ENCODE data around the gene IL27RA. TPM values are rescaled to one million over a fixed set of nuclear protein-coding genes. Genes with fewer than 3 reads are reported as not detected.

The IL27RA gene
- total and polyA plus RNA-seq, 2 of the 4 experiments (the other 2 are of a cell fraction) = 2.9 to 5.1 TPM

DNA sequence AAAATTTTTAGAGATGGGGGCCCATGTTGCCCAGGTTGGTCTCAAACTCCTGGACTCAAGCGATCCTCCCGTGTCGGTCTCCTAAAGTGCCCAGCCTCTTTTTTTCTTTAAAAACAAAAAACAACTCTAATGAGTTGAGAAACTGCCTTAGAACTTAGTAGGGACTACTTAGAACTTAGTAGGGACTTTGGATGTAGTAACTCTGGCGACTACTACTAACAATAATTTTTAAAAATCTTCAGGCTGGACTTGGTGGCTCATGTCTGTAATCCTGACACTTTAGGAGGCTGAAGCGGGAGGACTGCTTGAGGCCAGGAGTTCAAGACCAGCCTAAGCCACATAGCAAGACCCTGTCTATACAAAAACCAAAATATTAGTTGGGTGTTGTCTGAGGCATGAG is 54.5 kb downstream of the IL27RA start:
- Histone ChIP-seq H3K23ac (ENCODE audit: low read depth, low read length) (no peak overlapping the region), H3K18ac (ENCODE audit: low read depth, low read length) (no peak overlapping the region), H3K9ac (ENCODE audit: low read depth, low read length) (no peak overlapping the region), H3K4me2 (ENCODE audit: low read depth, low read length) (no peak overlapping the region), H3K27ac (ENCODE audit: insufficient read depth, low read length) (no peak overlapping the region), H3K4me1 (ENCODE audit: control insufficient read depth, insufficient read depth, low read length) (peaks cover 6% of the 10 kb centered on the region), H3K36me3 (ENCODE audit: control insufficient read depth, insufficient read depth, low read length) (peaks cover 12% of the 10 kb centered on the region), H2BK120ac (ENCODE audit: low read depth, low read length) (no peak overlapping the region), H3K9me1 (ENCODE audit: insufficient read depth, low read length) (0 out of 2 replicates have a peak, but pooled peaks cover 4% of the 10 kb centered on the region), H2AK9ac (replicated peaks; ENCODE audit: low read depth, low read length, poor library complexity) (no peak overlapping the region), H2AK5ac (ENCODE audit: low read depth, low read length) (no peak overlapping the region), H4K91ac (ENCODE audit: insufficient read depth, low read depth, low read length) (no peak overlapping the region), H4K5ac (ENCODE audit: low read depth, low read length) (no peak overlapping the region), H3K4ac (ENCODE audit: low read depth, low read length) (no peak overlapping the region), H2AFZ (replicated peaks; ENCODE audit: low read length, poor library complexity) (no peak overlapping the region), H2BK20ac (ENCODE audit: low read depth, low read length) (no peak overlapping the region), H3K14ac (replicated peaks; ENCODE audit: low read depth, low read length) (no peak overlapping the region), H3K27me3 (ENCODE audit: control insufficient read depth, insufficient read depth, low read length) (no peaks in the 10 kb centered on the region), H3K9me3 (ENCODE audit: control insufficient read depth, insufficient read depth, low read length) (no peaks in the 10 kb centered on the region), H3K56ac (ENCODE audit: extremely low read depth, insufficient read depth, low read length) (no peak overlapping the region), H2BK15ac (ENCODE audit: low read depth, low read length) (no peak overlapping the region), H4K20me1 (ENCODE audit: insufficient read depth, low read length) (peaks cover 7% of the 10 kb centered on the region), H2BK5ac (ENCODE audit: low read depth, low read length, poor library complexity, severe bottlenecking) (no peak overlapping the region), H4K8ac (ENCODE audit: low read depth in 2 of 2, low read length in 2 of 2) (no peak overlapping the region), H3K4me3 (ENCODE audit: insufficient read depth, low read depth, low read length) (no peak overlapping the region), H3K79me1 (ENCODE audit: low read depth in 1 of 2, low read length in 2 of 2) (peaks cover 6 to 18% of the 10 kb centered on the region in 2 experiments)
- intact Hi-C loops (cut with micrococcal nuclease) (no loop called here), in situ Hi-C loops (cut with MboI; ENCODE audit: low sequenced_read_pairs) (loop anchor here (25.0 kb wide), 1 partner anchor 324 kb away; the partner anchor contains the start of genes C19orf53 and MRI1), dilution Hi-C loops (cut with HindIII; ENCODE audit: low sequenced_read_pairs, unreplicated experiment) (no loop called here)
- ChIA-PET CTCF (no interaction called here), POLR2A (ENCODE audit: unreplicated experiment) (no interaction called here)
- ATAC-seq (ENCODE audit: low read depth) (no peak), DNase-seq (no peak)
- WGBS, 2 experiments (ENCODE audit: extremely low coverage in 2 of 2, insufficient read length in 1 of 2) = no CpG with 5 or more reads among the region's 5 CpGs
- TF ChIP-seq USF2 (IDR thresholded peaks at IDR 0.05; ENCODE audit: low read depth, low read length) = no peak
- TF ChIP-seq POLR2A (IDR thresholded peaks at IDR 0.05; ENCODE audit: low read depth, low read length) = no peak
- TF ChIP-seq CHD1 (IDR thresholded peaks at IDR 0.05; ENCODE audit: low read depth, low read length) = no peak
- TF ChIP-seq CEBPB (IDR thresholded peaks at IDR 0.05; ENCODE audit: low read depth, low read length) = no peak
- no peak for TF ChIP-seq MAZ (IDR thresholded peaks at IDR 0.05; ENCODE audit: borderline replicate concordance, low read depth, low read length)
- no peak for TF ChIP-seq RFX5 (IDR thresholded peaks at IDR 0.05; ENCODE audit: low read depth, low read length)
- TF ChIP-seq MXI1 (IDR thresholded peaks at IDR 0.05; ENCODE audit: borderline replicate concordance, low read depth, low read length) = no peak
- no peak for TF ChIP-seq SMC3 (IDR thresholded peaks at IDR 0.05; ENCODE audit: low read depth, low read length)
- no peak for TF ChIP-seq MAFK (IDR thresholded peaks at IDR 0.05; ENCODE audit: low read depth, low read length)
- TF ChIP-seq NFE2L2 (IDR thresholded peaks at IDR 0.05; ENCODE audit: low read depth, low read length) = no peak
- no peak for TF ChIP-seq RAD21 (IDR thresholded peaks at IDR 0.05; ENCODE audit: low read length)
- TF ChIP-seq, protein P1, sequence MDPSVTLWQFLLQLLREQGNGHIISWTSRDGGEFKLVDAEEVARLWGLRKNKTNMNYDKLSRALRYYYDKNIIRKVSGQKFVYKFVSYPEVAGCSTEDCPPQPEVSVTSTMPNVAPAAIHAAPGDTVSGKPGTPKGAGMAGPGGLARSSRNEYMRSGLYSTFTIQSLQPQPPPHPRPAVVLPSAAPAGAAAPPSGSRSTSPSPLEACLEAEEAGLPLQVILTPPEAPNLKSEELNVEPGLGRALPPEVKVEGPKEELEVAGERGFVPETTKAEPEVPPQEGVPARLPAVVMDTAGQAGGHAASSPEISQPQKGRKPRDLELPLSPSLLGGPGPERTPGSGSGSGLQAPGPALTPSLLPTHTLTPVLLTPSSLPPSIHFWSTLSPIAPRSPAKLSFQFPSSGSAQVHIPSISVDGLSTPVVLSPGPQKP (IDR thresholded peaks at IDR 0.05; ENCODE audit: borderline replicate concordance, low read depth, low read length) = no peak
- TF ChIP-seq FOS (IDR thresholded peaks at IDR 0.05; ENCODE audit: low read depth, low read length) = no peak
- TF ChIP-seq RCOR1 (IDR thresholded peaks at IDR 0.05; ENCODE audit: insufficient replicate concordance, low read length) = no peak
- no peak for TF ChIP-seq CTCF (conservative IDR thresholded peaks at IDR 0.05; ENCODE audit: low read depth, low read length)
- no peak for TF ChIP-seq BHLHE40 (IDR thresholded peaks at IDR 0.05; ENCODE audit: low read depth, low read length)
- no TSS peak for BruUV-seq (replicated peaks)

Data from IMR-90 (cell line).